Kidney (tissue), 14 donors: ENCODE measurements around the gene MEGF6. TPM values are rescaled to one million over a fixed set of nuclear protein-coding genes. Genes with fewer than 3 reads are reported as not detected.

Source experiments
- DNase-seq, 5 donors: peaks; one replicate each; pipeline ENCODE4 v3.0.0-alpha.2; 2013 to 2020
- FAIRE-seq: peaks from 2 replicates; lab custom pipeline; 2012; peaks lifted over from hg19 to GRCh38; lab: Jason Lieb, UNC
- H3K27ac ChIP-seq, 2 donors: one replicate each; pipeline ENCODE4 v1.7.0; 2013; ENCODE audit warnings: low read depth in 2 of 2, low read length in 2 of 2, inconsistent platforms in 1 of 2
- H3K27me3 ChIP-seq: one replicate; pipeline ENCODE4 v1.7.1; 2013; ENCODE audit warnings: low read length, inconsistent platforms; ENCODE audit not compliant: control insufficient read depth, insufficient read depth
- H3K36me3 ChIP-seq, 3 donors: one replicate each; pipeline versions ENCODE4 v1.7.0 to v1.7.1; 2013; ENCODE audit warnings: low read length in 3 of 3, control low read depth in 1 of 3, inconsistent platforms in 1 of 3; ENCODE audit not compliant: insufficient read depth in 3 of 3, control insufficient read depth in 2 of 3
- H3K4me1 ChIP-seq, 3 donors: one replicate each; pipeline versions ENCODE4 v1.7.0 to v1.7.1; 2013; ENCODE audit warnings: low read length in 3 of 3, inconsistent platforms in 1 of 3, low read depth in 1 of 3; ENCODE audit not compliant: control insufficient read depth in 2 of 3, insufficient read depth in 2 of 3
- H3K4me3 ChIP-seq, 3 donors: one replicate each; pipeline versions ENCODE4 v1.7.0 to v1.8.1; 2013; ENCODE audit warnings: low read length in 3 of 3, control low read depth in 1 of 3, inconsistent platforms in 1 of 3
- H3K9ac ChIP-seq, 3 donors: one replicate each; pipeline versions ENCODE4 v1.7.0 to v1.7.1; 2013; ENCODE audit warnings: low read length in 3 of 3, control low read depth in 1 of 3, inconsistent platforms in 1 of 3
- H3K9me3 ChIP-seq, 3 donors: one replicate each; pipeline versions ENCODE4 v1.7.0 to v1.7.1; 2013; ENCODE audit warnings: low read length in 3 of 3, control low read depth in 1 of 3, inconsistent platforms in 1 of 3; ENCODE audit not compliant: control insufficient read depth in 2 of 3, insufficient read depth in 1 of 3
- CTCF ChIP-seq: IDR thresholded peaks from 3 replicates; pipeline ENCODE4 v1.5.1; 2012; ENCODE audit warnings: mild to moderate bottlenecking, moderate library complexity, borderline replicate concordance; ENCODE audit not compliant: insufficient read depth; ENCODE audit errors: extremely low read depth
- intact Hi-C: fragments of 100-400 bp; cut with DNase I; formaldehyde crosslinking; loops from one replicate; pipeline ENCODE4 v1.11.1; 2022
- polyA plus RNA-seq: library from polyadenylated mRNA; stranded (reverse); fragments of 350-450 nt; fragmentation: Illumina TruSeq; extraction: RNeasy Lipid Tissue Mini Kit (QIAGEN cat#74804); gene quantifications from one replicate; pipeline ENCODE4 v1.2.3, GENCODE V29; 2014; ENCODE audit warnings: low read depth, low replicate concordance; ENCODE audit not compliant: insufficient read depth
- total RNA-seq: library from RNA; stranded (reverse); fragmentation: NEBNext Ultra II Directional; extraction: Animal tissue kit (Norgen Biotek cat#: 25700); gene quantifications from one replicate; pipeline ENCODE4 v1.2.1, GENCODE V29; 2021
- donor health status: control.
- donor health status: control.
- donor health status: control.
- donor health status: control.
- donor health status: control.
- donor health status: DM: yes; HTN: yes; CAD: no.
- donor health status: Normal renal cell carcinoma (clear cell type).

The MEGF6 gene
- total and polyA plus RNA-seq, 2 donors from 2014 or later: 2.8 to 10.9 TPM

DNA sequence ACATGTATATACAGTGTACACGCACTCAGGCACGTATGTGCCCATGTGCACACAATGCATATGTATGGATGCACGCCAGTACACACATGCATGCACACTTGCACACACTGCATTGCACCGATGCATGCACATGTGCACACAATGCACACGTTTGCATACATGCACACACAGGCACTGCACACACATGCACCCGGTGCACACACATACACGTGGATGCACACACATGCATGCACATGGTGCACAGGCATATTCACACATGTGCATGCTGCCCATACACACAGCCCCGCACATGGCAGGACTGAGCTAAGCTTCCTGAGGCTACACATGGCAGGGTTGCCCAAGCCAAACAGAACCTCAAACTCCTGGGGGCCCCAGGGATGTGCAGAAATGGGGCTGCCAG is 137.3 kb downstream of the MEGF6 start:
- peaks cover 3 to 24% (median 4%) of the 10 kb centered on the region in 3 donors for H3K36me3 ChIP-seq
- H3K27me3 ChIP-seq: no peaks in the 10 kb centered on the region

GRCh38 chr1:3473381-3473844 is 137.9 kb downstream of the MEGF6 start:
- FAIRE-seq (no peak), DNase-seq (peak in 1 of 5 donors; percentile 75)
- Histone ChIP-seq H3K36me3 (peaks cover 3 to 24% (median 4%) of the 10 kb centered on the region in 3 donors), H3K27ac (no peak overlapping the region), H3K9me3 (no peaks in the 10 kb centered on the region), H3K9ac (no peak overlapping the region), H3K27me3 (no peaks in the 10 kb centered on the region), H3K4me3 (no peak overlapping the region), H3K4me1 (peaks cover 0 to 2% (median 0%) of the 10 kb centered on the region in 3 donors)
- intact Hi-C loops: no loop called here
- no peak for TF ChIP-seq CTCF

More for the DNA sequence above, 137.3 kb downstream of the MEGF6 start:
- H3K9ac ChIP-seq: no peak overlapping the region
- no peak for DNase-seq
- no peak for TF ChIP-seq CTCF
- no peak for FAIRE-seq
- no peak overlapping the region for H3K4me3 ChIP-seq
- intact Hi-C loops: no loop called here
- H3K4me1 ChIP-seq: peaks cover 0 to 2% (median 0%) of the 10 kb centered on the region in 3 donors
- H3K9me3 ChIP-seq: no peaks in the 10 kb centered on the region
- H3K27ac ChIP-seq: no peak overlapping the region

DNA sequence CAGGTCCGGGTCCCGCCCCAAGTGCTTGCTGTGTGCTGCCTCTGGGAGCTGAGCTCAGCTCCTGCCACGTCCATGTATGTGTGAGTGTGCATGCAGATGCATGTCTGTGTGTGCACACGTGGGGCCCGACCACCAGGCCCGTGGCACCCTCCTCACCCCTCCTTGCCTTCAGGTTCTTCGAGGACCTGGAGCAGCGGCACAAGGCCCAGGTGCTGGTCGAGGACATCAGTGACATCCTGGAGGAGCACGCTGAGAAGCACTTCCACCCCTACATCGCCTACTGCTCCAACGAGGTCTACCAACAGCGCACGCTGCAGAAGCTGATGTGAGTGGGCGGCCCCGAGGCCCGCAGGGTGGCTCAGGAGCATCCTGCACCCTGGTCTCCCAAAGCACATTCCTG is 138.4 kb downstream of the MEGF6 start:
- FAIRE-seq (no peak), DNase-seq (peak in 1 of 5 donors; percentile 49)
- H3K27me3 ChIP-seq: no peaks in the 10 kb centered on the region
- intact Hi-C loops: no loop called here
- no peak overlapping the region for H3K27ac ChIP-seq
- no peaks in the 10 kb centered on the region for H3K9me3 ChIP-seq
- no peak overlapping the region for H3K9ac ChIP-seq
- peaks cover 0 to 2% (median 0%) of the 10 kb centered on the region in 3 donors for H3K4me1 ChIP-seq
- no peak overlapping the region for H3K4me3 ChIP-seq
- no peak for TF ChIP-seq CTCF
- peaks cover 3 to 24% (median 4%) of the 10 kb centered on the region in 3 donors for H3K36me3 ChIP-seq
